GM19468 (cell line): ENCODE measurements around the gene XRCC4.
"Not testable (repeated sequence)": the region's sequence is repeated elsewhere in the genome, so short reads cannot be mapped to it uniquely, and the experiment has no call there.

ENCODE experiments used
- ATAC-seq: cut with Tn5 transposase; IDR thresholded peaks from one replicate; pipeline ENCODE4 v1.9.1; 2021; ENCODE audit warnings: mild to moderate bottlenecking, moderate library complexity, moderate number of reproducible peaks; ENCODE audit not compliant: unreplicated experiment; ENCODE audit errors: extremely low read depth

Gene XRCC4

DNA sequence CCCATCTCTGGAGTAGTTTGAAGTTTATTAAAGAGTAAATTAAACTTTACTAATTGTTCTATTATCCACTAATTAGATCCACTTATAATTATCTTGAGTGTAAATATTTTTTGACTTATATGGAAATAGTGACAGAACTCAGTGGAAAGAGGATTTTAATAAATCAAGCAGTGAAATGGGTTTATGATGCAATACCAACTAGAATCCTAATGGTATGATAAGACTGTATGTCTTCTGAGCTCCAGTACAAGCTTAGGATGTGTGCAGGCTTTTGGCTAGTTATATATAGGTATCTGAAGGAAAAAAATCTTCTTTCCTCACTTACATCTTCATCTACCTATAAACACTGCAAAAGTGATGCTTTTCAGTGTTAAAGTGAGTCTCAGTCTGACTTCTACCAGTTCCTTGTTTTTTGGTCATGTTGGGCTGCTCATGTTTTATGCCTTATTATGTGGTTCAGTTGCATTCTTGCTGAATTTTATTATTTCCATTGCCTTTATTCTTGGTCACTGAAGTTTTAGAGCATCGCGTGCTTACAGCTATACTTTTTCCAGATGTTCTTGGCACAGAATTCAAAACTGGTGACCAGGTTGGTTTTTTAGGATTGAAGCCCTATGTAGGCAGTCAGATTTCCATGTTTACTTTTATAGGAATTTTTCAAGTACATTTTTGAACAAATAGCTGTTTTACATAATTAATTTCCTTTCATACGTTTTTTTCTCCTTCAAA, 30.5 kb downstream of the XRCC4 start:
- no peak for ATAC-seq

DNA sequence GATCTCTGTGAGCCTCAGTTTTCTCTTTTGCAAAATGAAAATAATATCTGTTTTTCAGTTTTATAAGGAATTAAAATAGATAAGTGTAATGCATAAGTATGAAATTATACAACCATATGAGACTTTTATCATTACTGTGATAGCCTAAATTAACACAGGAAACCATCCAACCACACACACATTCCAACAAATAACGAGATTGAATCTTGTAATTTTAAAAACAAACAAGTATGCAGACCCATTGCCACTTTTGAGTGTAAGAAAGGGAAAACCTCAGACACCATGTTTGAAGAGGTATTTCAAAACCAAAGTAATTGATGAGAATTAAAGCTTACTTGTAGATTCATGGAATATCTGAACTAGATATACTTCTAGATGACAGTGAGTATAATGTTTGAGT, 32.0 kb downstream of the XRCC4 start:
- no peak for ATAC-seq

DNA sequence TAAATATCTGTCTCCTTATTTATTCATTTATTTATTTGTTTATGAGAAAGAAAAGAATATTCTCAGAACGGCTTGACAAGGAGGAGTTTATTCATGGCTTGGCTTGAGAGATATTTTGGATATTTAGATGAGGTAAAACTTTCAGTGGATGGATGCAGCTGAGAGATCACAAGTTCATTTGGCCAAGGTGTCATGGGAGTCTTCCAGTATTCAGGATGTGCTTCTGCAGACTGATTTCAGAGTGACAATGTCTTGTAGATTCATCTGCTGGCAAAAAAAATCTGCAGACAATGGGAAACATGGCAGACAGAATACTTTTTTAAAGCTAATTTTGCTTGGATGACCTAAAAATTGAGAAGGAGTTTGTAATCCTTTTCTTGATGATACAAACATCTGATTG, 38.5 kb downstream of the XRCC4 start:
- ATAC-seq = no peak

DNA sequence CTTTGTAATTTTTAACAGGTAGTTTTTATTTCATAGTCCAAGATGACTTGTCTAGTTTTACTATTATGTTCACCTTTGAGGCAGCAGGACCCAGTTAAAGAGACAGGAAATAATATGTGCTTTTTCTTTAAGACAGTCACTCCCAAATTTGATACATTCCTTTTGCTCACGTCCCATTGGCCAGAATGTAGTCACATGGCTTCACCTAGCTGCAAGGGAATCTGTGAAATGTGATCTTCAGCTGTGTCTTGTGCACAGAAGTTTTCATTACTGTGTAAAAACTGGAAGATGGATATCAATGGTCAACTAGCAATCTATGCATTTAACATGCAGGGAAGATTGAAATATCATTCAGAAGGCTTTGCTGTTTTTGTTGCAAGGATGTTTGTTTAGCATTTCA, 41.1 kb downstream of the XRCC4 start:
- ATAC-seq = no peak

GRCh38 chr5:83118976-83119375, 41.6 kb downstream of the XRCC4 start:
- no peak for ATAC-seq

GRCh38 chr5:83124593-83124992, 47.2 kb downstream of the XRCC4 start:
- no peak for ATAC-seq

DNA sequence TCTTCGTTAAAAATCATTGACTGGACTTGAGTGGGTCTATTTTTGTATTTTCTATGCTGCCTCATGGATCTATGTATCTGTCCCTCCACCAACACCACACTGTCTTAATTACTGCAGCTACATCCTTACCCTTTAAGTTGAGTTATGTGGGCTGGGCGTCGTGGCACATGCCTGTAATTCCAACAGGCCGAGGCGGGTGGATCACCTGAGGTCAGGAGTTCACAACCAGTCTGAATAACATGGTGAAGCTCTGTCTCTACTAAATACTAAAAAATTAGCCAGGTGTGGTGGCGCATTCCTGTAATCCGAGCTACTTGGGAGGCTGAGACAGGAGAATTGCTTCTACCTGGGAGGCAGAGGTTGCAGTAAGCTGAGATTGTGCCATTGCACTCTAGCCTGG, 48.2 kb downstream of the XRCC4 start:
- ATAC-seq = no peak

GRCh38 chr5:83126501-83126900, 49.2 kb downstream of the XRCC4 start:
- no peak for ATAC-seq

DNA sequence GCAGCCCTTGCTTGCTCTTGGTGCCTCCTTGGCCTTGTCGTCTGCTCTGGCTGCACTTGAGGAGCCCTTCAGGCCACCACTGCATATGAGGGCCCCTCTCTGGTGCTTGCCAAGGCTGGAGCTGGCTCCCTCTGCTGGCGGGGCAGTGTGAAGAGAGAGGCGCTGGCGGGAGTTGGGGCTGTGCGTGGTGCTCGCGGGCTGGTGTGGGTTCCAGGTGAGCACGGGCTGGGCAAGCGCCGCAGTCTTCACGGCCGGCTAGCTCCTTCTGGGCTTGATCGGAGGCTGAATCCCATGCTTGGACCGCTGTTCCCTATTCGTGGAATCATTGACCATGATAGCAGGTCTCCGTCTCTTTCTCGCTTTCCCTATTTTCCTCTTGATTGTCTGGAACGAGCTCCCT, 56.5 kb downstream of the XRCC4 start:
- ATAC-seq = no peak

GRCh38 chr5:83142526-83142925, 65.2 kb downstream of the XRCC4 start:
- ATAC-seq = no peak

DNA sequence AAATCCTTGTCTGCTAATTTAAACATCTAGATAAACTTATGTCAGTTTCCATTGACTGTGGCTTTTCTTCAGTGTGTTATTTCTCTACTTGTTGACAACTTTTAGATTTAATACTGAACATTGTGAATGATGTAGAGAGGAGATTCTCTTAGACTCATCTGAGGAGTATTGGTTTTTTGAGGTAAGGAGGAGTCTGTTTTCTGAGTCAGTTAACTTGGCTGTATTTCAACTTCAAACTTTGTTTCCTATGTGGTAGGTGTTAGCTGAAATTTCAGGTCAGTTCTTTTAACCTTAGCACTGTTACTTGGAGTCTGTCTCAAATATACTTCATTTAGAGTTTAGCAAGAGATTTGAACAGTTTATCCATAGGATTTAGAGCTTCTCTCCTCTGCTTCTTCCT, 67.9 kb downstream of the XRCC4 start:
- ATAC-seq = no peak

DNA sequence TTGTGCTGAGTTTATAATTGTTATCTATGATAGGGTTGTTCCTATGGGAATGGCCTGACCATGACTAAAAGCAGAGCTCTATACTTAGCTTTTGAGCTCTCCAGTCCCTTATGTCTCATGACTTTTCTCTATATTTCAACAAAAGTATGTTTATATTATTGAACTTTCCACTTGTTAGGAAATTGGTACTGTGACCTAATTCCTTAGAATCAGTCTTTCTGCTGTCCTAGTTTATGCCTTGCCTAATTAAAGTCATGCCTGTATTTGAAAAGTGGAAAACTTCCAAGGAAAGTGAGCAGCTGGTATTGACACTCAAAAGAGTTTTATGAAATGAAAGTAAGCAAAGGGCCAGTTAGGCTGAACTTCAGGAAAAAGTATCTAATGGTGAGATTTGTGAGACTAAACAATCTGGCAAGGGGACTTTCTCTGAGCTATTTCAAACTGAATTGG, 68.6 kb downstream of the XRCC4 start:
- no peak for ATAC-seq

GRCh38 chr5:83146441-83146840, 69.1 kb downstream of the XRCC4 start:
- ATAC-seq = no peak

- ATAC-seq = no peak
Measured at GRCh38 chr5:83147593-83147992, 70.2 kb downstream of the XRCC4 start.

- ATAC-seq = no peak
Measured at GRCh38 chr5:83148370-83148769, 71.0 kb downstream of the XRCC4 start.

GRCh38 chr5:83149671-83150070, 72.3 kb downstream of the XRCC4 start:
- ATAC-seq = no peak

- no peak for ATAC-seq
Measured at GRCh38 chr5:83151821-83152220, 74.5 kb downstream of the XRCC4 start.

DNA sequence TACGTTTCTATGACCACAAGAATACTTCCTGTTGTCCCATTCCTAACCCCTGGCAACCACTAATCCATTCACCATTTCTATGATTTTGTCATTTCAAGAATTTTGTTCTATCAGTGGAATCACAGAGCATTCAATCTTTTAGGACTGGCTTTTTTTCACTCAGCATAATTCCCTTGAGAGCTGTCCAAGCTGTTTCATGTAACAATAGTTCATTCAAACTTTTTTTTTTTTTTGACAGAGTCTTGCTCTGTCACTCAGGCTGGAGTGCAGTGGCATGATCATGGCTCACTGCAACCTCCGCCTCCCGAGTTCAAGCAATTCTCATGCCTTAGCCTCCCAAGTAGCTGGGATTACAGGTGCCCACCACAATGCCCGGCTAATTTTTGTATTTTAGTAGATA, 75.6 kb downstream of the XRCC4 start:
- ATAC-seq = not testable (repeated sequence)

- no peak for ATAC-seq
Measured at GRCh38 chr5:83156001-83156400, 78.7 kb downstream of the XRCC4 start.

- ATAC-seq = no peak
Measured at GRCh38 chr5:83157163-83157562, 79.8 kb downstream of the XRCC4 start.

DNA sequence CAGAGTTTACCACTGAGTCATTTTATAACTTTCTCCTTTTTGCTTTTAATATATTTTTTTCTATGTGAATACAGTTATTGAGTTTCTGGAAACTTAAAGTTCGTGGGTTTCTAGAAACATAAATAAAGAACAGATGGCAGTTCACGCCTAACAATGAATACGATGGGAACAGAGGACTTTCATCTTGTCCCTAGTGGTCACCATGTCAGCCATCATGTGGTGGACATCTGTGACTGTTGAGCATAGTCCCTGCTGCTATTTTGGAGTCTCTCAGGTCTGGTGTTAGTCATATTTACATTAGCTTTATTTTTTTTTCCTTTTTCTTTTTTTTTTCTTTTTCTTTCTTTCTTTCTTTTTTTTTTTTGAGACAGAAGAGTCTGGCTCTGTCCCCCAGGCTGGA, 85.3 kb downstream of the XRCC4 start:
- ATAC-seq = no peak

- ATAC-seq = no peak
Measured at GRCh38 chr5:83167538-83167937, 90.2 kb downstream of the XRCC4 start.
